ENCODE measurements around the gene TSC22D1.

The TSC22D1 gene

DNA sequence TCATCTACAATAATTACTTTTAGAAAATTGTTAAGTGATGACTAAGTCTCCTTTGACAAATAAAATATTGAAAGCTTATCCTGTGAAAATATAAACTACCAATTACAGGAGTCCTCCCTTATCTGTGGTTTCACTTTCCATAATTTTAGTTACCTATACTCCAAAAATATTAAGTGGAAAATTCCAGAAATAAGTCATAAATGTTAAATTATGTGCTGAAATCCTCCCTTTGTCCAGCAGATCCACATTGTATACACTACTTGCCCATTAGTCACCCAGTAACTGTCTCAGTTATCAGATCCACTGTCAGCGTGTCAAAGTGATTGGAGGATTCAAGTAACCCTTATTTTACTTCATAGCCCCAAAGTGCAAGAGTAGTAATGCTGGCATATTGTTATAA is 104.4 kb downstream of the TSC22D1 start:
- peak; percentile 73 for DNase-seq (ENCODE audit: low read depth)
- no peak overlapping the region for H3K4me3 ChIP-seq (ENCODE audit: low read depth, low read length)
- TF ChIP-seq, protein P1, sequence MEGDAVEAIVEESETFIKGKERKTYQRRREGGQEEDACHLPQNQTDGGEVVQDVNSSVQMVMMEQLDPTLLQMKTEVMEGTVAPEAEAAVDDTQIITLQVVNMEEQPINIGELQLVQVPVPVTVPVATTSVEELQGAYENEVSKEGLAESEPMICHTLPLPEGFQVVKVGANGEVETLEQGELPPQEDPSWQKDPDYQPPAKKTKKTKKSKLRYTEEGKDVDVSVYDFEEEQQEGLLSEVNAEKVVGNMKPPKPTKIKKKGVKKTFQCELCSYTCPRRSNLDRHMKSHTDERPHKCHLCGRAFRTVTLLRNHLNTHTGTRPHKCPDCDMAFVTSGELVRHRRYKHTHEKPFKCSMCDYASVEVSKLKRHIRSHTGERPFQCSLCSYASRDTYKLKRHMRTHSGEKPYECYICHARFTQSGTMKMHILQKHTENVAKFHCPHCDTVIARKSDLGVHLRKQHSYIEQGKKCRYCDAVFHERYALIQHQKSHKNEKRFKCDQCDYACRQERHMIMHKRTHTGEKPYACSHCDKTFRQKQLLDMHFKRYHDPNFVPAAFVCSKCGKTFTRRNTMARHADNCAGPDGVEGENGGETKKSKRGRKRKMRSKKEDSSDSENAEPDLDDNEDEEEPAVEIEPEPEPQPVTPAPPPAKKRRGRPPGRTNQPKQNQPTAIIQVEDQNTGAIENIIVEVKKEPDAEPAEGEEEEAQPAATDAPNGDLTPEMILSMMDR (conservative IDR thresholded peaks at IDR 0.05; ENCODE audit: low read depth, low read length): no peak

DNA sequence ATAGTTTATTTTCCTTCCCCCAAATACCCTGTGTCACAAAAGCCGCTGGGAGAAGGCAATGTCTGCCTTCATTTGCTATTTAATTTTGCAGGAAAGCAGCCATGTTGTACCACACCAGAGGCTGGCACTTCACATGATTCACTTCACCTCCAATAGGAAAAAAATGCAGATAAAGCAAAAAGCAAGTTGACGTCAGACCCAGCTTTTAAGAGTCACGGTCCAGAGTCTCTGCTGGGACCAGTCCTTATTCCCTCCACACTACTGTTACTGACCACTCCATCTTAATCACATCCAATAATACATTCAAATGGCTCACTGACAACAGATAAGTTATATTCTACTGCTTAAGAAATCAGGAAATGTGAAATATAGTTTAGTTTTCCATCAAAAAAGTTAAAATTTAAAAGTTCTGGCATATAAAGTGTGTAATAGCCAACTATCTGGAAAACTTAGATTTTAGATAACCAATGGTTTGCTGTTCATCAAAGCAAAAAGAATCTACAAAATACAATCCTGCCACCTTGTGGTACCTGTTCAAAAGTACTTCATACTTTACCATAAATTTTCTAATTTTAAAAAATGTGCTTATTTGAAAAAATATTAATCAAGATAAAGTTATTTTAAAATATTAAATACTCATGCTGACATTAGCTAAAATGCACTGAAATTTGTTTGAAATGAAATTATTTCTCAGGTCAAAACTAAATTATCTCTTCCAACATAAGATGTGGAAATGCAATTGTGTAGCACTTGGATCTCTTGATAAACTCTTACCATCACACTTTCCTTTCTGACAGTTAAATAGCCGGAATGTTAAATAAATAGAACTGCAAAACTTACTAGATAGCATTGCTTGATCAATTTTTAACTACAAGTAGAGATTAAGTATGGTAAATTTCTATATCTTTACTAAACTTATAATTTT is 105.2 kb downstream of the TSC22D1 start:
- DNase-seq (ENCODE audit: low read depth): peak; percentile 61
- TF ChIP-seq, protein P1 (conservative IDR thresholded peaks at IDR 0.05; ENCODE audit: low read depth, low read length): peak; percentile 43

DNA sequence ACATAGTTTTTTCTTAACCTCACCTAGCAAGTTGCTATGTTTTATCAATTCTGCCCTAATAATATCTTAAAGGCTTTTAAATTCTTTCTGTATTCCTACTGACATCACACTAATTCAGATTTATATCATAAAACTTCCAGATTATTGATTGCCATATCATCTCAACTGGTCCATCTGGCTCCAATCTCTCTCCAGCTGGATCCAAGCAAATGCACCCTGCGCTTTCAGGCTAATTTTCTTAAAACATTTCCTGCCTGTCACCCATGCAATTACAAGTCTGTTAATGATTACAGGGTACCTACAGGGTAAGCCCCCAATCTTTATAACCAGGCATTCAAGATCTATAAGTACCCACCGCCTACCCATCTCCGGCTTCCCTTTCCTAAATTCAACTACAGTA is 107.3 kb downstream of the TSC22D1 start:
- DNase-seq (ENCODE audit: low read depth): no peak
- TF ChIP-seq, protein P1 (conservative IDR thresholded peaks at IDR 0.05; ENCODE audit: low read depth, low read length): no peak
- H3K4me3 ChIP-seq (ENCODE audit: low read depth, low read length): no peak overlapping the region

More for the DNA sequence above, 105.2 kb downstream of the TSC22D1 start:
- H3K4me3 ChIP-seq (ENCODE audit: low read depth, low read length): no peak overlapping the region

DNA sequence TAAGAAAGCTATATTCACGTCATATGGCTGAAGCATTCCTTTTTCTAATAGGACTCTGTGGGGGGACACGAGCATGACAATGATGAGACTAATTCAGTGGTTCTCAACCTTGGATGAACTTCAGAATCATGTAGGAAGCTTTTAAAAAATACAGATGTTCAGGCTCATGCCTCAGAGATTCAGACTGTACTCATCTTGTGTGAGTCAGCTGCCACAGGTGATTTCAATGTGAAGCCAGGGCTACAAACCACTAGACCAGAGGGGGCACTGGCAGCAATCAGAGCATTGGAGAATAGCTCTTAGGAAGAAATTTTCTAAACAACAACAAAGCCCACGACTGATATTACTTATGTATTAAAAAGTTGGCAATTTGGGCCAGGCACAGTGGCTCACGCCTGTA is 110.8 kb downstream of the TSC22D1 start:
- H3K4me3 ChIP-seq (ENCODE audit: low read depth, low read length): no peak overlapping the region
- DNase-seq (ENCODE audit: low read depth): no peak
- TF ChIP-seq, protein P1 (conservative IDR thresholded peaks at IDR 0.05; ENCODE audit: low read depth, low read length): no peak

DNA sequence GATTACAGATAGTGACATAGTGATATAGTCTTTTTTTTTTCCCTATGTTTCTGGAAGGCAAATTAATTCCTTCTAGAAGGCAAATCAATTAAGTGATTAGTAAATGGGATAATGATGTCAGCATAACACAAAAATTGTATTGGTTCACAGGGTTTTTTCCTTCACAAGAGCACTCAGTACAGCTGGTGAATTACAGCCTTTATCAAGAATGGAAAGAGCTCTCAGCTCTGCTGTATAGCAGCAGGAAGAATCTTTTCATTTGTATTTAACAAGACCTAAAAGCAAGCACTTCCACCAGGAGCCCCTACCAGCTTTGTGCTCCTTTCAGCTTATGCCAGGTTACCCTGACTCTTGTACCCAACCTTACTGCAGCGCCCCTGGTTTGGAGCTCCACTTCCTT is 111.7 kb downstream of the TSC22D1 start:
- no peak overlapping the region for H3K4me3 ChIP-seq (ENCODE audit: low read depth, low read length)
- DNase-seq (ENCODE audit: low read depth): no peak
- TF ChIP-seq, protein P1 (conservative IDR thresholded peaks at IDR 0.05; ENCODE audit: low read depth, low read length): no peak

DNA sequence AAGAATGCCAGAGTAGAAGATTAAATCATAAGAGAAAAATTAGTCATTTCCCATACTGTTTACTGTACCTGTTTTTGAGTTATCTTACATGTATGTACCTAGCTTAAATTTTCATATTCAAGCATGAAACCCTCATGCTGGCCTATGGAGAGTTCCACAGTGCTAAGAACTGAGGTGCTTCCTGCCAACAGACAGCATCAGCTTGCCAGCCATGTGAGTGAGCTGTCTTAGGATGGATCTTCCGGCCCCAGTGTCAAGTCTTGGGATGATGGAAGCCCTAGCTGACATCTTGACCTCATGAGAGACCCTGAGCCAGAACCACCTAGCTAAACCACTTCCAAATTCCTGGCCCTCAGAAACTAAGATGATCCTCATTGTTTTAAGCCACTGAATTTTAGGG is 112.4 kb downstream of the TSC22D1 start:
- no peak overlapping the region for H3K4me3 ChIP-seq (ENCODE audit: low read depth, low read length)
- DNase-seq (ENCODE audit: low read depth): no peak
- TF ChIP-seq, protein P1 (conservative IDR thresholded peaks at IDR 0.05; ENCODE audit: low read depth, low read length): no peak

DNA sequence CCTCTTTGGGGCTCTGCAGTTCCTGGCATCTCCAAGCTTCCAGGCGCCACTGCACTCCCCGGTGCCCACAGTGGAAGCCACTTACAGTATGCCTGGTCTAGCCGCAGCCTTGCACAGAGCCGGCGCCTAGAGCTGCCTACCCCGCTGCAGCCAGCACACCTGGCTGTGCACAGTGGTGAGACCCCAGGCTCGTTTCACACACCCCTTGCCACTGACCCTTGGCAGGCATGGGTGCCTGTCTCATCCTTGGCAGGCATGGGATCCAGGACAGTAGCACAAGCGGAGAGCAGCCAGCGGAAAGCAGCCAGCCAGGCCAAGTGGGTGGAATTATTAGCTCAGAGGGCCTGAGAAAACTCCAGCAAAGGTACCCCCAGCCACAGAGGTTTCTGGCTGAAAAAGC is 116.5 kb downstream of the TSC22D1 start:
- TF ChIP-seq, protein P1 (conservative IDR thresholded peaks at IDR 0.05; ENCODE audit: low read depth, low read length): no peak
- DNase-seq (ENCODE audit: low read depth): no peak
- no peak overlapping the region for H3K4me3 ChIP-seq (ENCODE audit: low read depth, low read length)
